Measurements from ENCODE around the gene OCA2.
A peak's percentile ranks its signal among the peaks of the same experiment; 100 is the strongest.

OCA2 gene

DNA sequence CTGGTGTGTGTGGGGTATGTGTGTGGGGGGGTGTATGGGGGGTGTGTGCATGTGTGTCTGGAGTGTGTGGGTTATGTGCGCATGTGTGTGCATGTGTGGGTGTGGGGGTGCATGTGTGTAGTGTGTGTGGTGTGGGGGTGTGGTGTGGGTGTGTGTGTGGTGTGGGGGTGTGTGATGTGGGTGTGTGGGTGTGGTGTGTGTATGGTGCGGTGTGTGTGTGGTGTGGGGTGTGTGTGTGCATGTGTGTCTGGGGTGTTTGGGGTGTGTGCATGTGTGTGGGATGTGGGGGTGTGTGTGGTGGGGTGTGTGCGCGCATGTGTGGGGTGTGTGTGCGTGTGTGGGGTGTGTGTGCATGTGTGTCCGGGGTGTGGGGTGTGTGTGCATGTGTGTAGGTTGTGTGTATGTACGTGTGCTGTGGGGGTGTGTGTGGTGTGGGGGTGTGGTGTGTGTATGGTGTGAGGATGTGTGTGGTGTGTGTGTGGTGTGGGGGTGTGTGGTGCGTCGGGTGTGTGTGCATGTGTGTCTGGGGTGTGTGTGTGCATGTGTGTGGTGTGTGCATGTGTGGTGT lies 6.2 kb upstream of the OCA2 start:
- Histone ChIP-seq H3K36me3 (ENCODE audit: insufficient read depth, low read length) (no peaks in the 10 kb centered on the region), H3K4me1 (ENCODE audit: insufficient read depth, low read length) (no peaks in the 10 kb centered on the region), H3K9ac (ENCODE audit: low read depth, low read length) (no peak overlapping the region), H3K9me3 (ENCODE audit: control insufficient read depth, insufficient read depth, low read length) (no peaks in the 10 kb centered on the region)

- Histone ChIP-seq H3K4me1 (ENCODE audit: insufficient read depth, low read length) (no peaks in the 10 kb centered on the region), H3K9me3 (ENCODE audit: control insufficient read depth, insufficient read depth, low read length) (no peaks in the 10 kb centered on the region)
Observed at GRCh38 chr15:28104326-28104725, 5.2 kb upstream of the OCA2 start.

DNA sequence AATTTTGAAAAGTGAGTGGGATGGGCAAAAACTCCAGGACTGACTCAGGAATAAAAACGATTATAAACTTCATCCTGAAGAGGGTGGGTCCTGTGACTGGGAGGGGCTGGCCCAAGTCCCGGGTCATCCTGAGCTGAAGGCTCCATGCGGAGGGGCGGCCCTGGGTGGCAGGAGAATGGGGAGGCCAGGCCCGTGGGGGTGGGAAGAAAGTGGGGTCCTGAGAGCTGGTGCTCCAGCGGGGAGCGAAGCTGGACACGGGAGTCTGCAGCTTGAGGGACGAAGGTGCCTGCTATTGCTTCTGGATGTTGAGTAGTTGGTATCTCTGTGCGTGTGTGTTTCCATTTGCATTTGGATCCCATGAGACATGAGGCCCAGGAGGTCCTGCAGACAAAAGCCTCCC lies 4.7 kb upstream of the OCA2 start:
- Histone ChIP-seq H3K9ac (ENCODE audit: low read depth, low read length) (no peak overlapping the region), H3K4me1 (ENCODE audit: insufficient read depth, low read length) (peaks cover under 1% of the 10 kb centered on the region; the same call in 1 of the 2 replicates), H3K36me3 (ENCODE audit: insufficient read depth, low read length) (no peaks in the 10 kb centered on the region), H3K9me3 (ENCODE audit: control insufficient read depth, insufficient read depth, low read length) (no peaks in the 10 kb centered on the region)

More at GRCh38 chr15:28104326-28104725, 5.2 kb upstream of the OCA2 start:
- Histone ChIP-seq H3K9ac (ENCODE audit: low read depth, low read length) (no peak overlapping the region), H3K36me3 (ENCODE audit: insufficient read depth, low read length) (no peaks in the 10 kb centered on the region)

DNA sequence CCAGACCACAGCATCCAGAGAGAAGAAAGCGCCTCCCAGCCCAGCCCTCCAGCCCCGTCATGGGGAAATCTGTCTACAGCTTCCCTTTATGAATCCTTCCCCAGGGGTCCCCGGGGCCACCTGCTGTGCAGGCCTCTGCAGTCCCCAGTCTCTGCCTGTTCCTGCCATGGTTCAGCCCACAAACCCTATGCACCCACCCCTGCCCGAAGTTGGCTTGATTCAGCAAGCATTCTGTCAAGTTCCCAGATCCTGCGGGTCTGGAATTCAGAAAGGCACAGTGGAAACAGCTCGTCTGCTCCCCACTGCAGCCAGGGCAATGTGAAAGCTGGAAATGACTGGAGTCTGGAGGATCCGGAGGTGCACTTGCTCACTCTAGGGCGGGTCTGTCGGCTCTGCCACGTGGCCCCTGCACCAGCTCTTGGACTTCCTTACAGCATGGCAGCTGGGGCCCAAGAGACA lies 2.9 kb upstream of the OCA2 start:
- no peaks in the 10 kb centered on the region for H3K36me3 ChIP-seq (ENCODE audit: insufficient read depth, low read length)
- no peaks in the 10 kb centered on the region for H3K9me3 ChIP-seq (ENCODE audit: control insufficient read depth, insufficient read depth, low read length)
- H3K9ac ChIP-seq (ENCODE audit: low read depth, low read length) = no peak overlapping the region
- peaks cover 9% of the 10 kb centered on the region; the same call in 1 of the 2 replicates for H3K4me1 ChIP-seq (ENCODE audit: insufficient read depth, low read length)

- Histone ChIP-seq H3K9me3 (ENCODE audit: control insufficient read depth, insufficient read depth, low read length) (no peaks in the 10 kb centered on the region), H3K36me3 (ENCODE audit: insufficient read depth, low read length) (no peaks in the 10 kb centered on the region), H3K4me1 (ENCODE audit: insufficient read depth, low read length) (peaks cover 9% of the 10 kb centered on the region; the same call in 1 of the 2 replicates), H3K9ac (ENCODE audit: low read depth, low read length) (no peak overlapping the region)
Observed at GRCh38 chr15:28101201-28101600, 2.1 kb upstream of the OCA2 start.

DNA sequence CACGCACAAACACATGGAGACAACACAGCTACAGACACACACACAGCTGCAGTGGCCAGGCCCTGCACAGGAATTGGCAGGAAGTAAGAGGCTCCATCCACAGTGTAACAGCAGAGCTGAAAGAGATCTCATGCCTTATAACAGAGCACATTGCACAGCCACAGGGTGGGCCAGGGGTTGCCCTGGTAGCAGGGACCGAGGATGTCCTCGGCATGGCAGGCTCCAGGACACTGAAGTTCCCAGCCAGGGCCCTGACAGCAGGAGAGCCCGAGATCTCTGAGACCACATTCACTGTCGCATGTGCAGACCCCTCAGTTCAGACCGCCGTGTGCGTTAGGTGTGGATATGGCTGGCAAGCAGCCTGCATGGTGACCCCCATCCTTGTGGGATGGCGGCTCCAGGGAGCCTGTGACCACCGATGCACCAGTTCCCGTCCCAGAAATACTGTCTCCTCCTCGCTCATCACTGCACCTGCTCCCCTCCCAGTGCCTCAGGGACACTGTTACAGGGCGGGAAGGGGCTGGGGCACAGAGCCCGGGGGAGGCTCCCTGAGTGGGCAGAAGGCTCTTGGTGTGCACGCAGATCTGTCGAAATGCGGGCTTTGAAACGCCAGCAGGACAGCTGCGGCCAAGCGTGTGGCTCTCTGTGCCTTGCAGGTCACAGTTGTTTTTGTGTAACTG lies 1.5 kb upstream of the OCA2 start:
- Histone ChIP-seq H3K4me1 (ENCODE audit: insufficient read depth, low read length) (peaks cover 9% of the 10 kb centered on the region; the same call in 1 of the 2 replicates), H3K9me3 (ENCODE audit: control insufficient read depth, insufficient read depth, low read length) (no peaks in the 10 kb centered on the region), H3K9ac (ENCODE audit: low read depth, low read length) (no peak overlapping the region), H3K36me3 (ENCODE audit: insufficient read depth, low read length) (no peaks in the 10 kb centered on the region)

DNA sequence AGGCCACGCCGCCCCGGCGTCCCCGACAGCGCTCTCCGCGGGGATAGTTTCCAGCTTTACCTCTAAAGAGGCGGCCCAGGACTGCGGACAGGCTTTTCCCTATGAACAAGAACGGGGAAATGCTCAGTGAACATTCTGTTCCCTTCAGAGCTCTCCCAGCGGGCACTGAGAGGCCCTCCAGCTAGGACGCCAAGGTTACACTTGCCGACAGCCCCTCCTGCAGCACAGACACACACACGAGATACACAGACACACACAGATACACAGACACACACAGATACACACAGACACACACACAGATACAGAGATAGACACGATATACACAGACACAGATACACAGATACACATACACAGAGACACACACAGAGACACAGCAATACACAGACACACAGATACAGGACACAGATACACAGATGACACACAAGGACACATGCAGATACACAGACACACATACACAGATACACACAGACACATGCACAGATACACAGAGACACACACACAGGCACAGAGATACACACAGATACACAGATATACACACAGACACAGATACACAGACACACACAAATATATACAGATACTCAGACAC lies 533 bp upstream of the OCA2 start:
- peaks cover 9% of the 10 kb centered on the region; the same call in 1 of the 2 replicates for H3K4me1 ChIP-seq (ENCODE audit: insufficient read depth, low read length)
- peak overlapping the region; percentile 31; the same call in 1 of the 2 replicates for H3K9ac ChIP-seq (ENCODE audit: low read depth, low read length)
- no peaks in the 10 kb centered on the region for H3K36me3 ChIP-seq (ENCODE audit: insufficient read depth, low read length)
- no peaks in the 10 kb centered on the region for H3K9me3 ChIP-seq (ENCODE audit: control insufficient read depth, insufficient read depth, low read length)

DNA sequence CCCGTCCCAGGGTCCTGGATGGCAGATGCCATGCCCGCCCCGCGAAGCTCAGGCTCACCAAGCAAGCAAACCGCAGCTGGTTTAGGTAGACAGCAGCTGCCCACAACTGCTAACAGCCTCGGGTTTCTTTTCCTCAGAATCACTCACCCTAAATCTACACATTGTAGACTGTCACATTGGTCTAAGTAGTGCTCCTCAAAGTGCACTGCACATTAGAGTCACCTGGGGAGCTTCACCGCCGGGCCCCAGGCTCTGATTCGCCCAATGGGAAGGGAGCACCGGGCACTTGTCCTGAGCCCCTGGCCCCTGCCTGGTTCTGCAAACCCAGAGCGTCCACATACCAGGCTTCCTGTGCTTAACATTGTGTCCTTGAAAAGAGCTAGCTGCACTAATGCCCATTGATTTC lies 752 bp downstream of the OCA2 start:
- Histone ChIP-seq H3K4me1 (ENCODE audit: insufficient read depth, low read length) (peaks cover 9% of the 10 kb centered on the region; the same call in 1 of the 2 replicates), H3K9ac (ENCODE audit: low read depth, low read length) (peak overlapping the region; percentile 52; the same call in 1 of the 2 replicates), H3K9me3 (ENCODE audit: control insufficient read depth, insufficient read depth, low read length) (no peaks in the 10 kb centered on the region), H3K36me3 (ENCODE audit: insufficient read depth, low read length) (no peaks in the 10 kb centered on the region)

DNA sequence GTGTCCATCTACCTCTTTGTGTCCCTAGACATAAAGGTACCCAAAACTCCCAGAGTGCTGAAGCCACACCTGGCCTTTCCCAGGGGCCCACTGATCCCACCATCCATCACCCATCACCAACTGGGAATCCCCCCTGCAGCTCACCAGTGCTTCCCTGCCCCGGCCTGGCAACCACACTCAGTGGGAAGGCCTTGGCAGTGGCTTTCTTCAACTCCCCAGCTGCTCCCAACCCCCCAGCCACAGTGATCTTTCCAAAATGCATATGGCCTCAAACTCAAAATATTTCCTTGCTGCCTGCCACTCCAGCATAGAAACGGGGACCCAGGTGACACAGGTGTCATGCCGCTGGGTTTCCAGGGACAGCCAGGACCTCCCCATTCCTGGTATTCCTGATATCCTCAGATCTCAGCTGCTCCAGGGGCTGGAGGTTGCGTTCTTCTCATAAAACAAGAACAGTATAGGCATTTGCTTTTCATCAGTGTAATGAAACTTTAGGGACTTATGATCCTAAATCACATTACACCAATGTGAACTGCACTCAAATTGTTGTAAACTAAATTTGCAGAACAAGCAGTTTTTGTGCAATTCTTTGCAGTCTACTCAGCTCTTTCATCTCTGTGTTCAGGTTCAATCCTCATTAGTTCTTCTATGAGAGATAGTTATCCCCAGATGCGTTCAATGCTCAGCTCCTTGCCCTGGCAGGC lies 1.3 kb downstream of the OCA2 start:
- peaks cover 9% of the 10 kb centered on the region; the same call in 1 of the 2 replicates for H3K4me1 ChIP-seq (ENCODE audit: insufficient read depth, low read length)
- no peaks in the 10 kb centered on the region for H3K9me3 ChIP-seq (ENCODE audit: control insufficient read depth, insufficient read depth, low read length)
- no peak overlapping the region for H3K9ac ChIP-seq (ENCODE audit: low read depth, low read length)
- no peaks in the 10 kb centered on the region for H3K36me3 ChIP-seq (ENCODE audit: insufficient read depth, low read length)

GRCh38 chr15:28096670-28097431 lies 2.3 kb downstream of the OCA2 start:
- Histone ChIP-seq H3K9me3 (ENCODE audit: control insufficient read depth, insufficient read depth, low read length) (no peaks in the 10 kb centered on the region), H3K9ac (ENCODE audit: low read depth, low read length) (peak overlapping the region; percentile 27; the same call in 1 of the 2 replicates), H3K36me3 (ENCODE audit: insufficient read depth, low read length) (no peaks in the 10 kb centered on the region), H3K4me1 (ENCODE audit: insufficient read depth, low read length) (peaks cover 9% of the 10 kb centered on the region; the same call in 1 of the 2 replicates)

DNA sequence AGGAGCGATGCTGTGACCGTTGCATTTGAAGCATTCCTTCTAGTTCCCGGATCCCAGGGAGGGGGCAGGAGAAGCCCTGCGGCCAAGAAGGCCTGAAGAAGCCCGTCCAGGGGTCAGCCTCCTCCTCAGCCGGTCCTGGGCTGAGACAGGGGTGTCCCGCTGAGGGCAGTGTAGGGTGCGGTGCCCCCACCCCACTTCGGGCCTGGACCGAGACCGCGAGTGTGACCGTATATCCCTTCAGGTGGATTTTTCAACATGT lies 2.8 kb downstream of the OCA2 start:
- Histone ChIP-seq H3K9ac (ENCODE audit: low read depth, low read length) (peak overlapping the region; percentile 27; the same call in 1 of the 2 replicates), H3K9me3 (ENCODE audit: control insufficient read depth, insufficient read depth, low read length) (0 out of 2 replicates have a peak, but pooled peaks cover 1% of the 10 kb centered on the region), H3K4me1 (ENCODE audit: insufficient read depth, low read length) (peaks cover 9% of the 10 kb centered on the region; the same call in 1 of the 2 replicates), H3K36me3 (ENCODE audit: insufficient read depth, low read length) (no peaks in the 10 kb centered on the region)

- Histone ChIP-seq H3K4me1 (ENCODE audit: insufficient read depth, low read length) (peaks cover 9% of the 10 kb centered on the region; the same call in 1 of the 2 replicates), H3K9ac (ENCODE audit: low read depth, low read length) (peak overlapping the region; percentile 27; the same call in 1 of the 2 replicates), H3K9me3 (ENCODE audit: control insufficient read depth, insufficient read depth, low read length) (peaks cover 5% of the 10 kb centered on the region; the same call in 1 of the 2 replicates), H3K36me3 (ENCODE audit: insufficient read depth, low read length) (no peaks in the 10 kb centered on the region)
Observed at GRCh38 chr15:28094732-28095521, 4.2 kb downstream of the OCA2 start.

Measured in ES-I3 (cell line).